Activated CD8-positive, alpha-beta memory T cell treated with anti-CD3 and anti-CD28 coated beads, Interleukin-2, amount 50 U/mL, for 24 hours (primary cell): ENCODE data around the gene TMEM42.
A peak's percentile ranks its signal among the peaks of the same experiment; 100 is the strongest.

Source experiments
- DNase-seq: peaks from one replicate; pipeline ENCODE4 v3.0.0-alpha.2; 2020; ENCODE audit errors: extremely low read depth

Gene TMEM42

GRCh38 chr3:44910693-44911092 is 49.0 kb downstream of the TMEM42 start:
- DNase-seq = no peak

GRCh38 chr3:44913868-44914468 is 52.3 kb downstream of the TMEM42 start:
- peak; percentile 10 for DNase-seq

- DNase-seq = no peak
Observed at GRCh38 chr3:44914936-44915335, 53.2 kb downstream of the TMEM42 start.
